Activated T-cell treated with anti-CD3 and anti-CD28 coated beads, Interleukin-2, amount 50 U/mL, for 4 hours (primary cell): ENCODE results near the gene UBAC2. TPM values are rescaled to one million over a fixed set of nuclear protein-coding genes. Genes with fewer than 3 reads are reported as not detected.

Source experiments
- total RNA-seq, 3 donors: library from RNA; stranded (reverse); gene quantifications; one replicate each; pipeline ENCODE4 v1.2.1, GENCODE V29; 2021

The UBAC2 gene
- total RNA-seq, 3 donors from 2014 or later: 48.5 to 50.4 (median 49.1) TPM

Other genes starting within 250 kb of the UBAC2 start
- 10 to 100 TPM; 25.8 to 34.9 (median 28.4) TPM for gene DOCK9, start 222.8 kb upstream of the UBAC2 start, total RNA-seq
- 1 to 10 TPM; 3.3 to 4.0 (median 3.9) TPM for gene GPR18, start 57.5 kb downstream of the UBAC2 start, total RNA-seq
- gene GPR183, start 106.5 kb downstream of the UBAC2 start, total RNA-seq: 10 to 100 TPM; 48.6 to 86.8 (median 65.7) TPM